ENCODE results near the gene EFEMP2.
"Not testable (repeated sequence)": the region's sequence is repeated elsewhere in the genome, so short reads cannot be mapped to it uniquely, and the experiment has no call there.

Gene EFEMP2

DNA sequence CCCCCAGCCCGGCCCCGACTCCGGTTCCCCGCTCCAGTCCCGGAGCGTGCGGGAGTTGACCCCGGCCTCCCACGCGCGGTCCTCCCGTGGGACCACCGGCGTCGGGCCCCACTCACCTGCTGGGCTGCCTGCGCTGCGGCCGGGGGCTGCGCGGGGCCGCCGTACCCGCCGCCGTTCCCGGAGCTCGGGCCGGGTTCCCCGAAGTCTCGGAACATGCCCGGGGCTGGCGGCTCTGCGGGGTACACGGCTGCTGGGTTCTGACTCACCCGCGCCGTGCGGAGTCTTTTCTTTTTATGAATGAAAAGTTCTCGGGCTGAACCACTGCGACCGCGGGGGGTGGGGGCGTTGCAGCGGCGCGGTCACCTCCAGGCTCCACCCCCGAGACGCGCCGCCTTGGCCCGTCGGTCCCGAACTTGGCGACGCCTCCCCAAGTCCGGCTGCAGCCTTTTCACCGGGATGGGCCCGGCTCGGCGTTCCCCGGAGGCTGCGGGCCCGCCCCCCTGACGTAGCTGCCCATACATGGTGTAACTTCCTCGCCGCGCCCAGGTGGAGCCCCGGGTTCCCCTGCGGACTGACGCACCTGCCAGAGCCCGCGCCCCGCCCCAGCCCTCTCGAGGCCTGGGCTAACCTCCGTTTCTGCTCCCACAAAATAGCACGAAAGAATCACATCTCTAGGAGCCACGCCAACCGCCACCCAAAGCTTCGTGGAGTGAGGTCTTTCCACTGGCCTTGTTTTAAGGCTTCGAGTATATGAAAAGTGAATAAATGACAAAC is 27.7 kb upstream of the EFEMP2 start, which contains the start of gene FOSL1:
FOSL1 (minus strand) TSS at position 264 of the 774 bp plus-strand sequence; CDS start at position 215, 49 bp downstream.
- peak; percentile 89 to 91 (median 90) for DNase-seq (ENCODE audit: low read depth in 3 of 3)

DNA sequence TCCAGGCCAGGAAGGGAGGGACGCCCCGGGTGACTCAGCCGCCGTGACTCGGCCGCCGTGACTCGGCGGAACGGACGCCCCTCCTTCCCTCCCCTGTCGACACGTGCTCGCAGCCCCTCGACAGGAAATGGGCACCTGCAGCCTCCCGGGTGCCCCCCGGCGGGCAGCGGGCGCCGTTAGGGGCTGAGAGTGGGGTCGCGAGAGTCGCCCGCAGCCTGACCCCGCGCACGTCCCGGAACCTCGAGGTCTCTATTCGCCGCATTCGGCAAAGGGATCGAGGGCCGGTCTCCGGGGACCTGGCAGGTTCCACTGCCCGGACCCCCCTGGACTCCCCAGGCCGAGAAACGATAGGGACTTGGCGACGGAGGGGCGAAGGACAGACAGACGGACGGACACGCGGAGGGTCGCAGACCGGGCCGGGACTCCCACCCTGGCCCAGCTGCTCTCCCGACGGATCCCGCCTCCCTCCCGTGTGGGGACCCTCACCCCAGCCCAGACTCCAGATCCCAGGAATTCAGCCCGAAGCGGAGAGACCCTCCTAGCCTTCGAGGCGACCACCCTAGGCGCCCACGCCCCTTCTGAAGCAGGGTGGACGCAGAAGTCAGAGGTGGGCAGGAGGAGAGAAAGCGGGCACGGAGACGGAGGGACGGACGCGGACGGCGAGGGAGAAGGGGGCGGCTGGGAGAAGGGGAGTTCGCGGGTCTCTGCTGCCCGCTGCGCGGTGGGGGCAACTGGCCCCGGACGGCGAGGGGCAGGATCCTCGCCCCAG is 26.9 kb upstream of the EFEMP2 start:
- DNase-seq (ENCODE audit: low read depth in 3 of 3) = peak; percentile 56 to 70 (median 66)

GRCh38 chr11:65898656-65899355 is 26.2 kb upstream of the EFEMP2 start:
- no peak for DNase-seq (ENCODE audit: low read depth in 3 of 3)

DNA sequence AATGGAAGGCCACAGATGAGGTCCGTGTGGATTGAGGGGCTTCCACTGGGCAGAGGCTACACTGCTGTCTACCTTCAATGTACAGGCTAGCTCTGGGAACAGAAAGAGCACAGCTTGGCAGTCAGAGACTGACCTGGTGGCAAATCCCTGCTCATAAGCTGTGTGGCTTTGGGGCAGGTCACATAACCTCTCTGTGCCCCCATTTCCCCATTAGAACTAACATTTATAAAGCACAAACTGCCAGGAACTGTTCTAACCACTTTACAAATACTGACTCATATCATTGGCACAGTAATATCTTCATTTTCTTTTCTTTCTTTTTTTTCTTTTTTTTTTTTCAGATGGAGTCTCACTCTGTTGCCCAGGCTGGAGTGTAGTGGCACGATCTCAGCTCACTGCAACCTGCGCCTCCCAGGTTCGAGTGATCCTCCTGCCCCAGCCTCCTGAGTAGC is 24.4 kb upstream of the EFEMP2 start:
- no peak for DNase-seq (ENCODE audit: low read depth in 3 of 3)

DNA sequence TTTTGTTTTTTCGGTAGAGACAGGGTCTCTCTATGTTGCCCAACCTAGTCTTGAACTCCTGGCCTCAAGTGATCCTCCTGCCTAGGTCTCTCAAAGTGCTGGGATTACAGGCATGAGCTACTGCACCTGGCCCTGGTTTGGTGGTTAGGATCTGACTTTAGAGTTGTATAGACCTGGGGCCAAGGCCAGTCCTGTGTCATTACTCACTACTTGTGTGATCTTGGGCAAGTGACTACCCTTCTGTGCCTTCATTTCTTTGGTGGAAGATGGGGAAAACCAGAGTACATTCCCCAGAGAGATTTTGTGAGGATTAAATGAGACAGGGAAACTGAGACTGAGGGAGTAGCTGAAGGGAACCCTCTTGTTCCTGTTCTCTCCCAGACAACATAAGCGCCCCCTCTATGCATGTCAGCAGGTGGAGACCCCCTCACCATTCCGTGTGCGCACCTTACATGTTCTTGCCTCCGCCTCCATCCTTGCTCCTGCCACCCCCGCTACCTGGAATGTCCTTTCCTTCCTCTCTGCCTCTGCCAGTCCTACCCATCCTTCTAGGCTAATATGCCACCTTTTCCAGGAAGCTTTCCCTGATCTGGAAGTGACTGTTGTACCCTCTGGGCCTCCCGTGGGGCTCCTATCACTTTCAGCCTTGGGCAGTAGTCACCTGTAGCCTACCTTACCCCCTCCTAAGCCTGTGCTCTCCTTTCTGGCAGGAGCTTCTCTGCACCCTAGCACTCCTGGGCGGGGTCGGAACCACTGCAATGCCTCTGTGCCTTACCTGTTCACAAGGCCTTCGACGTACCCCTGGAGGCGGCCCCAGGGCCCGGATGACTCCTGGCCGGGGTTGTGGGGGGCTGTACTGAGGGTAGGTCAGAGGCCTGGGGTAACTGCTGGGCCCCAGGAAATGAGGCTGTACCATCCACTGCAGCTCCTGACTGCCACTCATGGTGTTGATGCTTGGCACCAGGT is 23.7 kb upstream of the EFEMP2 start:
- DNase-seq (ENCODE audit: low read depth in 3 of 3) = no peak

DNA sequence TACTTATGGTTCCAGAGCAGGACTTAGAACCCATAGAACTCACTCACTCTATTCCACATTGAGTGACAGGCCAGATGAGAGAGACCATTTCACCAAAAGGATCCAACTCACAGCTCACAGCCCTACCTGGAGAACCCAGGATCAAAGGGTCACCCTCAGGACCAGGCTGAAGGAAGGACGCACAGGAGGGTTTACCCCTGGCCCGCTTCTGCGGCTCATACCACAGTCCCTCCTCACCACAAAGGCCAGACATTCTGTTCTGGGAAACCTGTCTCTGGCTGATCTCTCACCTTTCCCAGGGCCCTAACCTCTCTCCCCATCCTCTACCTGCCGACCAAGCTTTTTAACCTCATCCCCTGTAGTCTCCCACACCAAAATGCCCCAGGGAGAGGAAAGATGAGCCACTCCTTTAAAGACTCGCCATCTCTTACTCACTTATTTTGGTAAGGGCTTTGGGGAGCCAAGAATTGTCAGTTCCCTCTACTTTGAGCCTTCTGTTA is 22.9 kb upstream of the EFEMP2 start:
- no peak for DNase-seq (ENCODE audit: low read depth in 3 of 3)

DNA sequence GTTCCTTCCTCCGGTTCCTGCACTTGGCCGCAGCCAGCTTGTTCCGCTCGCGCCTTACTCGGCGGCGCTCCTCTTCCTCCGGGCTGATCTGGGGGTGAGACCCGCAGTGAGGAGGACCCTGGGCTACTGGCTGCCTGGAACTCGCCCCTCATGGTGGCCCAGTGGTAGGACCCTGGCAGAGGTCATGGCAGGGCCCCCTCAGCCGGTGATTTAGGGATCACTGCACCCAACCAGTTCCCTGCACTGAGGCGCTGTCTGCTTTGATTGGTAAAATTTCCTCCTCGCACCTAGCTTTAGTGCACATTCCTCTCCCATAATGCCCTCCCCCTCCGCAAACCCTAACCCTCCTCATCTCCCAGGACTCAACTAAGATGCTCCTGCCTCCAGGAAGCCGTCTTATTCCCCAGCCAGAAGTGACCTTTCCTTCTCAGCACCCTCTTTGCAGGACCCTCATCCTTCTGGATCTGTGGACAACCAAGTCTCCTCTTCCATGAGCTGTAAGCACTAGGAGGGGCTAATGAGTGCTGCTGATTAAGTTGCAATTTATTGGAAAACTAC is 21.5 kb upstream of the EFEMP2 start:
- DNase-seq (ENCODE audit: low read depth in 3 of 3) = no peak

- no peak for DNase-seq (ENCODE audit: low read depth in 3 of 3)
These were observed 20.2 kb upstream of the EFEMP2 start for GRCh38 chr11:65892661-65893317.

- not testable (repeated sequence) for DNase-seq (ENCODE audit: low read depth in 3 of 3)
These were observed 19.5 kb upstream of the EFEMP2 start for GRCh38 chr11:65892137-65892540.

- peak in 1 of 3 experiments; percentile 53 for DNase-seq (ENCODE audit: low read depth in 3 of 3)
These were observed 18.9 kb upstream of the EFEMP2 start for GRCh38 chr11:65891219-65892136.

GRCh38 chr11:65890324-65891218 is 18.0 kb upstream of the EFEMP2 start, which contains the start of gene CCDC85B:
Gene CCDC85B, plus strand, starts transcription at chr11:65890673. Its CDS starts 111 bp downstream, at chr11:65890784.
- DNase-seq (ENCODE audit: low read depth in 3 of 3) = peak; percentile 97 to 98 (median 97)

GRCh38 chr11:65888163-65888814 is 15.7 kb upstream of the EFEMP2 start, which contains the start of gene FIBP:
Gene FIBP, minus strand, starts transcription at chr11:65888471. Its CDS starts 53 bp downstream, at chr11:65888418.
- peak; percentile 86 to 94 (median 90) for DNase-seq (ENCODE audit: low read depth in 3 of 3)

DNA sequence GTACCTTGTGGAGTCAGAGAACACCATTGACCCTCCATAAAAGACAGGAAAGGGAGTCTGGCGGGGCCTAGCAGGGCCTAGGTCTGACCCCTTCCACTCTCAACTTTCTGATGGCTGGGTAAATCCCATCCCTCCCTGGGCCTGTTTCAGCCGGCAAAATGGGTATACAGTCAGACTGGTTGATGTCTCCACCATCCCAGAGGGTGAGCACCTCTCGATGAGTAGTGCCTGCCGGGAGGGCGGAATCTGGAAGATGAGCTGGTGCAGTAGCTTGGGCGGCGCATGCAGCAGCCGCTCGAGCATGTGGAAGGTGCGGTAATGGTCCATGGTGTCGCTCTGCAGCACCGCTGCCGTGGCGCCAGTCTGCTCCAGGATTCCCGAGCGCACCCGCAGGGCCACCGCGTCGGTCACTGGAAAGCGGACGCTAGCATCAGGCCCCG is 15.1 kb upstream of the EFEMP2 start:
- no peak for DNase-seq (ENCODE audit: low read depth in 3 of 3)

DNA sequence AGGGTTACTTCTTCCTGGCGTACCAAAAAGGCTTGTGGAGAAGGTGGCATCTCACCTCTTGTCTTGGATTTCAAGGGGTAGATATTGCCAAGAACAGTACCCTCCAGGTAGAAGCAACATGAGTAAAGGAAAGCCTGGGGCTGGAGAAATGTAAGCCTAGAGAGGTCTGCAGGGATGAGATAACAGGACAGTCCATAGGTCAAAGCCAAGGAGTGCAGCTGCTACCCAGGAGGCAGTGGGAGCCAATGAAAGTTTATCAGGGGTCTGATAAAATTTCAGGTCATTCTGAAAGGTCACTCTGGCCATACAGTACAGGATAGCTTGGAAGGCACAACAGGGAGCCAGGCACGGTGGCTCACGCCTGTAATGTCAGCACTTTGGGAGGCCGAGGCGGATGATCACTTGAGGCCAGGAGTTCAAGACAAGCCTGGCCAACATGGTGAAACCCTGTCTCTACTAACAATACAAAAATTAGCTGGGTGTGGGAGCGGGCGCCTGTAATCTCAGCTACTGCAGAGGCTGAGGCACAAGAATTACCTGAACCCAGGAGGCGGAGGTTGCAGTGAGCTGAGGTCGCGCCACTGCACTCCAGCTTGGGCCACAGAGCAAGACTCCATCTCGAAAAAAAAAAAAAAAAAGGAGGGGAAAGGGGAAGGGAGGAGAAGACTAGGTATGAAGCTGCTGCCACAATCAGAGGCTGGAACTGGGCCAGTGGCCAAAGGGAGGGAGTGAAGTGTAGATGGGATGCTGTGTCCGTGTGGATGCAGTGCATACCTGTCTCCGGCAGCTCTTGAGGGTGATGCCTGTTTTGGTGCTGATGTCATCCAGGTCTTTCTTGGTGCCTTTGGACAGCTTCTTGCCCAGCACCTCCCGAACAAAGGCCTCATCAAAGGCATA is 14.5 kb upstream of the EFEMP2 start:
- no peak for DNase-seq (ENCODE audit: low read depth in 3 of 3)

DNA sequence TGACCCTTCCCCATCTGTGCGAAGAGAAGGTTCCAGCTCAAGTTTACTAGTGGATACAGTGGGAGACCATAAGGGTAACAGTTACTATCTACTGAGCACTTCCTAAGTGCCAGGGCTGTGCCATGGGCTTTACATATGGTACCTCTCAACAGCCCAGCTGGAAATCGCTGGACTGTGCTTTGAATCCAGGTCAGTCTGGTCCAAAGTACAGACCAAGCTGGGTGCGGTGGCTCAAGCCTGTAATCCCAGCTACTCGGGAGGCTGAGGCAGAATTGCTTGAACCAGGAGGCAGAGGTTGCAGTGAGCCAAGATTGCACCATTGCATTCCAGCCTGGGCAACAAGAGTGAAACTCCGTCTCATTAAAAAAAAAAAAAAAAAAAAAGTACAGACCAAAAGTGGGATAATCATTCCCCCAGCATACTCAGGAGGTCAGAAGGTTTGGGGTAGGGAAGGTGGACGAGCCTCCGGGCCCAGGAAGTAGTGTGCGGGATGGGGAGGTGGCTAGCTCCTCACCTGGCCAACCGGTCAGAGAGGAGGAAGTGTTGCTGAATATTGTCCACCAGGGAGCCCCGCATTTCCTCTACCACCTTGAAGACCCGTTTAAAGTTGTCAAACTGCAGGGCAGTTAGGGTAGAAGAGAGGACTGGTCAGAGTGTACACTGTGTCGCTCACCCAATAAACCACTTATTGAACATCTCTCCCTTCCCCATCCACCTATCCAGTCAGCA is 13.4 kb upstream of the EFEMP2 start:
- no peak for DNase-seq (ENCODE audit: low read depth in 3 of 3)
